NCI-H2081 (cell line): ENCODE data around the gene RUVBL2.

ENCODE experiments used
- DNase-seq, 2 experiments: peaks; one replicate each; lab custom pipeline; 2025; lab: John Stamatoyannopoulos, UW

Gene RUVBL2

GRCh38 chr19:48989701-48990291, 3.9 kb upstream of the RUVBL2 start:
- DNase-seq = no peak

- no peak for DNase-seq
These were observed 3.3 kb upstream of the RUVBL2 start for GRCh38 chr19:48990400-48990799.

GRCh38 chr19:48991011-48991609, 2.6 kb upstream of the RUVBL2 start:
- DNase-seq = no peak

GRCh38 chr19:48991873-48992580, 1.7 kb upstream of the RUVBL2 start:
- DNase-seq = no peak

- DNase-seq = no peak
These were observed 1.0 kb upstream of the RUVBL2 start for GRCh38 chr19:48992581-48993174.

- DNase-seq = no peak
These were observed 324 bp downstream of the RUVBL2 start for GRCh38 chr19:48994035-48994386.

- peak in 1 of 2 experiments; percentile 23 for DNase-seq
These were observed 4.3 kb downstream of the RUVBL2 start for GRCh38 chr19:48997972-48998371.

GRCh38 chr19:48999481-49000325, 6.0 kb downstream of the RUVBL2 start:
- DNase-seq = peak in 1 of 2 experiments; percentile 19

- DNase-seq = no peak
These were observed 10.4 kb downstream of the RUVBL2 start for GRCh38 chr19:49004133-49004532.

- no peak for DNase-seq
These were observed 11.4 kb downstream of the RUVBL2 start for GRCh38 chr19:49004964-49005614.

GRCh38 chr19:49006905-49007304, 13.2 kb downstream of the RUVBL2 start:
- DNase-seq = no peak

GRCh38 chr19:49009828-49010227, 16.1 kb downstream of the RUVBL2 start:
- DNase-seq = no peak

- DNase-seq = no peak
These were observed 16.8 kb downstream of the RUVBL2 start for GRCh38 chr19:49010453-49010852.

- DNase-seq = no peak
These were observed 17.5 kb downstream of the RUVBL2 start for GRCh38 chr19:49011194-49011593.

- DNase-seq = no peak
These were observed 20.6 kb downstream of the RUVBL2 start for GRCh38 chr19:49014123-49014869.

- no peak for DNase-seq
These were observed 21.2 kb downstream of the RUVBL2 start for GRCh38 chr19:49014870-49015255.

- DNase-seq = no peak
These were observed 22.6 kb downstream of the RUVBL2 start for GRCh38 chr19:49016067-49016839.

GRCh38 chr19:49017041-49017665, 23.5 kb downstream of the RUVBL2 start, which contains the start of gene LHB:
TSS of gene LHB (minus strand) at chr19:49017091. CDS start at chr19:49017081, 10 bp downstream.
- DNase-seq = no peak

GRCh38 chr19:49017666-49018351, 24.1 kb downstream of the RUVBL2 start:
- peak; percentile 43 to 45 for DNase-seq
